Heart left ventricle (tissue), 16 donors: Measurements from ENCODE around the gene CDC16. TPM values are rescaled to one million over a fixed set of nuclear protein-coding genes. Genes with fewer than 3 reads are reported as not detected.
A peak's percentile ranks its signal among the peaks of the same experiment; 100 is the strongest.

ENCODE experiments used
- ATAC-seq, 4 donors: fragments of 200-7000 bp; cut with Tn5 transposase; one replicate each; pipeline ENCODE4 v1.9.1; 2020 to 2022; ENCODE audit warnings: moderate library complexity in 4 of 4, mild to moderate bottlenecking in 3 of 4, moderate number of reproducible peaks in 1 of 4
- DNase-seq, 5 donors: peaks; one replicate each; pipeline ENCODE4 v3.0.0-alpha.2; 2020
- H3K27ac ChIP-seq, 12 donors: fragments of 200-600 bp; sonication (generic) in 4 of 12; one replicate each; pipeline versions ENCODE4 v1.5.0 to v1.8.0; 2016 to 2022; ENCODE audit warnings: mild to moderate bottlenecking in 2 of 12
- H3K27me3 ChIP-seq, 9 donors: fragments of 200-600 bp; sonication (generic) in 2 of 9; one replicate each; pipeline versions ENCODE4 v1.5.1 to v1.8.0; 2016 to 2022; ENCODE audit warnings: mild to moderate bottlenecking in 3 of 9
- H3K36me3 ChIP-seq, 9 donors: fragments of 200-600 bp; sonication (generic) in 2 of 9; one replicate each; pipeline versions ENCODE4 v1.5.0 to v1.8.0; 2018 to 2022; ENCODE audit warnings: mild to moderate bottlenecking in 2 of 9
- H3K4me1 ChIP-seq, 12 donors: fragments of 200-600 bp; sonication (generic) in 4 of 12; one replicate each; pipeline versions ENCODE4 v1.5.0 to v1.8.0; 2016 to 2022; ENCODE audit warnings: mild to moderate bottlenecking in 3 of 12
- H3K4me3 ChIP-seq, 12 donors: fragments of 200-600 bp; sonication (generic) in 4 of 12; one replicate each; pipeline versions ENCODE4 v1.5.0 to v1.8.0; 2017 to 2022; ENCODE audit warnings: mild to moderate bottlenecking in 9 of 12, moderate library complexity in 4 of 12
- H3K9me3 ChIP-seq, 12 donors: fragments of 200-600 bp; sonication (generic) in 4 of 12; one replicate each; pipeline versions ENCODE4 v1.5.0 to v1.8.0; 2016 to 2022; ENCODE audit warnings: mild to moderate bottlenecking in 1 of 12
- POLR2A ChIP-seq, 2 donors: fragments of 450-650 bp; IDR thresholded peaks; one replicate each; pipeline ENCODE4 v1.6.1; 2017; ENCODE audit warnings: antibody characterized with exemption in 2 of 2, mild to moderate bottlenecking in 2 of 2, moderate library complexity in 2 of 2
- WGBS, 4 donors: extraction: QIAGEN DNeasy Blood & Tissue Kit in 2 of 4; methylation state at CpG; one replicate each; pipeline versions ENCODE4 v1.1.5 to v1.1.7; 2013 to 2018; 5-methylcytosine and 5-hydroxymethylcytosine counted together
- intact Hi-C, 10 donors: fragments of 100-400 bp; cut with DNase I; formaldehyde crosslinking; loops; one replicate each; pipeline versions ENCODE4 v1.11.1 to v1.14.2; 2022
- polyA plus RNA-seq, 2 donors: library from polyadenylated mRNA; stranded (reverse); fragments of 200-250 nt; gene quantifications; one replicate each; pipeline ENCODE4 v1.2.3, GENCODE V29; 2013
- total RNA-seq, 9 donors: library from RNA; depleted of rRNA in 2 of 9; stranded (reverse); fragments of >200 nt in 2 of 9; fragmentation: NEBNext Ultra II Directional in 3 of 9; extraction: Animal tissue kit (Norgen Biotek cat#: 25700) in 3 of 9; gene quantifications; one replicate each; pipeline versions ENCODE4 v1.1.0 to v1.2.4, GENCODE V29; 2016 to 2023
- TF ChIP-seq, protein P1 (sequence below), 12 donors: fragments of 200-600 bp; sonication (generic) in 4 of 12; IDR thresholded peaks; one replicate each; pipeline versions ENCODE4 v1.5.0 to v1.8.0; 2018 to 2022; ENCODE audit warnings: antibody characterized with exemption in 12 of 12, mild to moderate bottlenecking in 5 of 12
- donor health status: ischemic (EF 13 %, LVEDD 7.1; RV severe dilation, severe dysfunction).
- donor health status: healthy with polysubstance abuse.
- donor health status: DM: no; HTN: yes; CAD: no.
- donor health status: DM: no; HTN: no; CAD: no.
- donor health status: ischemic (EF 25% LVEDD 6.9; RV normal size, moderate dysfunction).
- donor health status: ischemic (EF 25% LVEDD 5.7; RV mildly dilated, moderate dysfunction).
- donor health status: healthy.
- donor health status: DM: yes; HTN: yes; CAD: no.
- donor health status: ischemic (EF 35%, LVEDD 5.7; RV mildly dilated, moderate dysfunction).
- donor health status: nonischemic (EF 11% LVEDD 7.7; RV severe dilation, severe dysfunction).
- donor health status: DM: yes; HTN: yes; CAD: no.
- donor health status: PGD.
- donor health status: ischemic (EF 29% LVEDD 5.4; RV normal size, mild dysfunction).
- donor health status: nonischemic (EF 23%, LVEDD 6.1; RV moderate dilation, normal function).

CDC16 gene
- total and polyA plus RNA-seq, 11 donors = 20.0 to 41.7 (median 32.4) TPM

GRCh38 chr13:114226699-114227323 lies 7.9 kb upstream of the CDC16 start:
- Histone ChIP-seq H3K27ac (no peak overlapping the region), H3K27me3 (peaks cover 0 to 36% (median 9%) of the 10 kb centered on the region in 9 donors), H3K4me1 (peaks cover 0 to 35% (median 3%) of the 10 kb centered on the region in 12 donors), H3K4me3 (no peak overlapping the region), H3K9me3 (no peaks in the 10 kb centered on the region), H3K36me3 (no peaks in the 10 kb centered on the region)
- WGBS, 4 donors = 6 to 7% (median 6%) methylated on average over 16 to 19 of the region's 19 CpGs
- TF ChIP-seq, protein P1, sequence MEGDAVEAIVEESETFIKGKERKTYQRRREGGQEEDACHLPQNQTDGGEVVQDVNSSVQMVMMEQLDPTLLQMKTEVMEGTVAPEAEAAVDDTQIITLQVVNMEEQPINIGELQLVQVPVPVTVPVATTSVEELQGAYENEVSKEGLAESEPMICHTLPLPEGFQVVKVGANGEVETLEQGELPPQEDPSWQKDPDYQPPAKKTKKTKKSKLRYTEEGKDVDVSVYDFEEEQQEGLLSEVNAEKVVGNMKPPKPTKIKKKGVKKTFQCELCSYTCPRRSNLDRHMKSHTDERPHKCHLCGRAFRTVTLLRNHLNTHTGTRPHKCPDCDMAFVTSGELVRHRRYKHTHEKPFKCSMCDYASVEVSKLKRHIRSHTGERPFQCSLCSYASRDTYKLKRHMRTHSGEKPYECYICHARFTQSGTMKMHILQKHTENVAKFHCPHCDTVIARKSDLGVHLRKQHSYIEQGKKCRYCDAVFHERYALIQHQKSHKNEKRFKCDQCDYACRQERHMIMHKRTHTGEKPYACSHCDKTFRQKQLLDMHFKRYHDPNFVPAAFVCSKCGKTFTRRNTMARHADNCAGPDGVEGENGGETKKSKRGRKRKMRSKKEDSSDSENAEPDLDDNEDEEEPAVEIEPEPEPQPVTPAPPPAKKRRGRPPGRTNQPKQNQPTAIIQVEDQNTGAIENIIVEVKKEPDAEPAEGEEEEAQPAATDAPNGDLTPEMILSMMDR (IDR thresholded peaks at IDR 0.05) = peak; percentile 84 to 96 (median 90)
- TF ChIP-seq POLR2A (IDR thresholded peaks at IDR 0.05) = no peak
- intact Hi-C loops = loop anchor here (1.0 to 5.0 kb wide), 3 partner anchors 276 to 410 kb away; no protein-coding TSS in a partner anchor
- DNase-seq (peak; percentile 78 to 88 (median 82)), ATAC-seq (peak; percentile 64 to 92 (median 86))

DNA sequence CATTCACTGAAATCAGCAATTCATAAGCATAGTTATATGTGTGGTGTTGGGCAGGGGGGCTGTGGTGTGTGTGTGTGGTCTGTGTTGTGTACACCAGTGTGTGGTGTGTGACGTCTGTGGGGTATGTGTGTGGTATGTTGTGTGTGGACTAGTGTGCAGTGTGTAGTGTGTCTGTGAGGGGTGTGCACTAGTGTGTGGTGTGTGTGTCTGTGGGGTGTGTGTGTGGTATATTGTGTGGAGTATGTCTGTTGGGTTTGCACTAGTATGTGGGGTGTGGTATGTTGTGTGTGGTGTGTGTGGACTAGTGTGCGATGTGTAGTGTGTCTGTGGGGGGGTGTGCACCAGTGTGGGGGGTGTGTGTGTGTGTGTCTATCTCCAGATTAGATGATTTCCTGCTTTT lies 7.2 kb upstream of the CDC16 start:
- no peak overlapping the region for H3K27ac ChIP-seq
- 73 to 90% (median 88%) methylated on average over 2 of the region's 2 CpGs for WGBS, 4 donors
- peaks cover 0 to 28% (median 2%) of the 10 kb centered on the region in 12 donors for H3K4me1 ChIP-seq
- no peak overlapping the region for H3K4me3 ChIP-seq
- H3K27me3 ChIP-seq = peaks cover 0 to 36% (median 9%) of the 10 kb centered on the region in 9 donors
- TF ChIP-seq POLR2A (IDR thresholded peaks at IDR 0.05) = no peak
- TF ChIP-seq, protein P1 (IDR thresholded peaks at IDR 0.05) = no peak
- ATAC-seq (peak in 2 of 4 donors; percentile 7 to 8), DNase-seq (no peak)
- H3K9me3 ChIP-seq = no peaks in the 10 kb centered on the region
- H3K36me3 ChIP-seq = no peaks in the 10 kb centered on the region
- intact Hi-C loops = loop anchor here in 4 of 10 donors (1.0 to 5.0 kb wide), 3 partner anchors 276 to 410 kb away; no protein-coding TSS in a partner anchor

DNA sequence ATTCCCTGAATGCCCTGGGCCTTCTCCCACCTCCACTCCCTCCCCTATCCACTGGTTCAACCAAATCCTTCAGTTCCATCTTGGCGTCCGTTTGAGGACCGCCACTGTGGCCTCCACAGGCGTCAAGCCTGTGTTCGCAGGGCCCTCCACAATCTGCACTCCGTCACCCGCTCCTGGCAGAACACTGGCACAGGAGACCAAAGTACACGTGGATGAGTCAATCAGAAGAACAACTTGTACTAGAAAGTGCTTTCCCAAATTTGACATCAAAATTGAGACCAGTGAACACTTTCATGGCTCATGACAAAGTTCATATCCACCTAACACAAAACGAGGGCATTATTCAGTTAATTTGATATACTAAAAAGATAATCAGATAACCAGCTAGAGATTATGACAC lies 6.5 kb upstream of the CDC16 start:
- TF ChIP-seq POLR2A (IDR thresholded peaks at IDR 0.05) = no peak
- TF ChIP-seq, protein P1 (IDR thresholded peaks at IDR 0.05) = no peak
- H3K4me3 ChIP-seq = no peak overlapping the region
- WGBS, 4 donors = 59 to 69% (median 62%) methylated on average over 9 of the region's 9 CpGs
- H3K27ac ChIP-seq = no peak overlapping the region
- no peaks in the 10 kb centered on the region for H3K9me3 ChIP-seq
- intact Hi-C loops = loop anchor here in 3 of 10 donors (2.0 to 5.0 kb wide), 2 partner anchors 411 kb away; no protein-coding TSS in a partner anchor
- H3K27me3 ChIP-seq = peaks cover 0 to 36% (median 9%) of the 10 kb centered on the region in 9 donors
- ATAC-seq (peak in 3 of 4 donors; percentile 22 to 76 (median 23)), DNase-seq (peak in 1 of 5 donors; percentile 50)
- H3K36me3 ChIP-seq = no peaks in the 10 kb centered on the region
- H3K4me1 ChIP-seq = peaks cover 0 to 22% (median 1%) of the 10 kb centered on the region in 12 donors

DNA sequence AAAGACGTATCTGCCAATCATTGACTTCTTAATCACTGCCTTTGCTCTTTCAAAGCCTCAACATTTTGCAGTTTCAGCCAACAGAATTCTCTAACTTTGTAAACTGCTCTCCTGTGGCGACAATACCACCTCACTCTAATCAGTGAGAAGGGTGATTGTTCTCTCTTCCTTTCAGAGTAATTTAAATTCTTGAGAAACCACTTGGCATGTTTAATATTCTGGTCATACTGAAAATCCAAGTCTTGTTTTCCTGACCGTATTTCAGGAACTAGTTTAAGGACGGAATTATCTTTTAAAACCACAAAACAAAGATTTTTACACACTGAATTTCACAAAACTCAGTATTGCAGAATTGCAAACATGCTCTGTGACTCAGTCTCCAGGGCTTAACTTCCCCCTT lies 5.2 kb upstream of the CDC16 start:
- no peak for DNase-seq
- no peak for ATAC-seq
- Histone ChIP-seq H3K36me3 (no peaks in the 10 kb centered on the region), H3K27ac (no peak overlapping the region), H3K4me1 (peaks cover 0 to 22% (median 4%) of the 10 kb centered on the region in 12 donors), H3K4me3 (no peak overlapping the region), H3K9me3 (no peaks in the 10 kb centered on the region), H3K27me3 (peaks cover 0 to 36% (median 9%) of the 10 kb centered on the region in 9 donors)
- intact Hi-C loops = loop anchor here in 3 of 10 donors (2.0 to 5.0 kb wide), 2 partner anchors 412 to 413 kb away; no protein-coding TSS in a partner anchor
- TF ChIP-seq POLR2A (IDR thresholded peaks at IDR 0.05) = no peak
- 46 to 66% (median 59%) methylated on average over 4 of the region's 4 CpGs for WGBS, 4 donors
